Measurements from ENCODE around the gene DNAJB13.

DNA sequence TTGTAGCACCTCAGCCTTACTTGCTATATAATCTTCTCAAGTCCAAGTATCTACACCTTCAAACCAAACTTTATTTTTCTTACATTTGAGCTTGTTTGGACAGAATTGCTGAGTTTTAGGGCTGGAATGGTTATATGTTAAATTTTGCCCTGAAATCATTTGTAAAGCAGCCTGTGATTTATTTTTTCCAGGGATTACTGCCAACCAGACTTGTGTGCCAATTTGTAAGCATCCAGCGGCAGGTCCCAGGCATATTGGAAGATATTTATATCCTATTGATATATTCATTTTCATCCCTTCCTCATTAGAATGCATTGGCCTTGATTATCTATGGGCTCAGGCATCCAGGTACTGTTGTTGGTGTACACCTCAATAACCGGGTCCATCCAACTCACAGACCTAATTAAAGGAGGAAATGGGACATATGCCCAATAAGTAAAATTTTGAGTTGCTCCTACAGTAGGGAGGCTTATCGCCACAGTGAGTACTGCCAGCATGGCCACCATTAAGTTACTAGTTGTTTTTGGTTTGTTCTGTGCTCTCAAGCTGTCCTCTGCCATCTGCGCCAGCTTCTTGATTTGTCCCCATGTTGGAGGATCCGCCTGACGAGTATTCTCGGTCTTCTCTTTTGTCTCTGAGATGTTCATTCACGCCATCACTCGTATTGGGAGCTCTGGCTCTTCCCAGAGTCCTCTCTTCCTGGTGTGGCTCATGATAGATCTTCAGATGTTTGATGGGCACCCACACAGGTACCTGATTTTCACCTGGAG, 9.8 kb upstream of the DNAJB13 start:
- TF ChIP-seq, protein P1, sequence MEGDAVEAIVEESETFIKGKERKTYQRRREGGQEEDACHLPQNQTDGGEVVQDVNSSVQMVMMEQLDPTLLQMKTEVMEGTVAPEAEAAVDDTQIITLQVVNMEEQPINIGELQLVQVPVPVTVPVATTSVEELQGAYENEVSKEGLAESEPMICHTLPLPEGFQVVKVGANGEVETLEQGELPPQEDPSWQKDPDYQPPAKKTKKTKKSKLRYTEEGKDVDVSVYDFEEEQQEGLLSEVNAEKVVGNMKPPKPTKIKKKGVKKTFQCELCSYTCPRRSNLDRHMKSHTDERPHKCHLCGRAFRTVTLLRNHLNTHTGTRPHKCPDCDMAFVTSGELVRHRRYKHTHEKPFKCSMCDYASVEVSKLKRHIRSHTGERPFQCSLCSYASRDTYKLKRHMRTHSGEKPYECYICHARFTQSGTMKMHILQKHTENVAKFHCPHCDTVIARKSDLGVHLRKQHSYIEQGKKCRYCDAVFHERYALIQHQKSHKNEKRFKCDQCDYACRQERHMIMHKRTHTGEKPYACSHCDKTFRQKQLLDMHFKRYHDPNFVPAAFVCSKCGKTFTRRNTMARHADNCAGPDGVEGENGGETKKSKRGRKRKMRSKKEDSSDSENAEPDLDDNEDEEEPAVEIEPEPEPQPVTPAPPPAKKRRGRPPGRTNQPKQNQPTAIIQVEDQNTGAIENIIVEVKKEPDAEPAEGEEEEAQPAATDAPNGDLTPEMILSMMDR (IDR thresholded peaks at IDR 0.05) = no peak
- TF ChIP-seq POLR2A (IDR thresholded peaks at IDR 0.05) = no peak
